CMK (cell line): ENCODE data around the gene SHISA7.
"Not testable (repeated sequence)": the region's sequence is repeated elsewhere in the genome, so short reads cannot be mapped to it uniquely, and the experiment has no call there.

Experiments used
- DNase-seq: peaks from one replicate; pipeline ENCODE4 v3.0.0-alpha.2; 2010; ENCODE audit warnings: low read depth

SHISA7 gene

DNA sequence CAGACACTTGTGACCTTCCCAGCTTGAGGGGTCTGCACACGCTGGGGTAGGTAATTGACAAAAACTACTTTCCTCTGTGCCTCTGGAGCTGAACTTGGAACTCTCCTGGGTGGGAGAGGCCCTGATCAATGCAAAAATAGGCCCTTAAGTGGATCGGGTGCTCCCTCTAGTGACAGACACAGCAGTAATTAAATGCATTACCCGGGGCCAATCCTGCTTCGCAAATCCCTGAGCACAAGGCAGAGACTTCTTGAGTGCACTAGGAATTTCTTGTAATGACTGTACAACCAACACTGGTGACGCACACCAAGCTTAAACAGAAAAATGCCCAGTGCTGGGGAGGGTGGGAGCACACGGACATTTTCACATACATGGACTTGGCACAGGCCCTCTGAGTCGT, 24.9 kb downstream of the SHISA7 start:
- DNase-seq: no peak

- no peak for DNase-seq
These were observed 32.9 kb downstream of the SHISA7 start for GRCh38 chr19:55410168-55410567.

GRCh38 chr19:55409179-55409578, 33.9 kb downstream of the SHISA7 start:
- not testable (repeated sequence) for DNase-seq

- no peak for DNase-seq
These were observed 34.6 kb downstream of the SHISA7 start for GRCh38 chr19:55408533-55408872.

GRCh38 chr19:55407800-55408532, 35.1 kb downstream of the SHISA7 start:
- peak; percentile 99 for DNase-seq

DNA sequence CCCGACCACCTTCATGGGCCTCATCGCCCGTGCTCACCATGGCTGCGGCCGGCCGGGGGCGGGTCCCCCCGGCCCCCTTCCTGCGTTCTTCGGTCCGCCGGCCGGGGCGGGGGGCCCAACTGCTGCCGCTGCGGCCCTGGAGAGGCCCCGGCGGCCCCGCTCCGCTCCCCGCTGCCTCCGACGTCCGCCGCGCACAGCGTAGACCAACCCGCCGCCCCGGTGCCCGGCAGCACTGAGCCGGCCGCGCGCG, 35.6 kb downstream of the SHISA7 start, which contains the start of gene UBE2S:
TSS of gene UBE2S (minus strand) at position 239 of the 250 bp plus-strand sequence. CDS start at position 40, 199 bp downstream.
- not testable (repeated sequence) for DNase-seq

DNA sequence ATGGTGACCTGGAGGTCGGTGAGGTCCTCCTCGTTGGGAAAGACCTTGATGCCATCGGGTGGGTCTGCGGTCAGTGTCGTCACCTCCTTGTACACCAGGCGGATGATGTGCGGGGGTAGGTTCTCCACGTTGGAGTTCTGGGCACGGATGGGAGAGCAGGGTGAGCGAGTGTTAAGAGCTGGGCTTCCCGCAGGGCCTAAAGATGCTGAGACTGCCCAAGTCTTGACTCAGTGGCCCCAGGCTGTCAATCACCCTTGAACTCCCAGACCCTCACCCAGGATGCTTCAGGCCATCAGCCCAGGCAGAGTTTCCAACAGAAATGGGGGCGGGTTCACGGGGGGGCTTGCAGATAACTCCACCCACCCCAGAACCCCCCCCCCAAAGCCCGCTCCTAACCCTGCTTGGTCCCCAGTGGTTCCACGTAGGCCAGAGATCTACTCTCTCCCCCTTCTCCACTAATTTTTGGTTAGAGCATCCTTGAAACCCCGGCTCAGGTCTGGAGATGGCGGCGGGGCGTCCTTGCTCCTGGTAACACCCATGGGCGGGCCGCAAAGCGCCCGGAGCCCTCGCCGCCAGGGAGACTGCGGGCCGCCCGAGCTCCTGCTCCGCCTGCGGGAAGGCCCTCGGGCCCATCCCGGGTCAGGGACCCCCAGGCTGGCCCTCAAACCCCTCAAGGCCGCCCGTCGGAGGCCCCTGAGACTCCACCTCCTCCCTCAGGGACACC, 36.1 kb downstream of the SHISA7 start:
- no peak for DNase-seq

DNA sequence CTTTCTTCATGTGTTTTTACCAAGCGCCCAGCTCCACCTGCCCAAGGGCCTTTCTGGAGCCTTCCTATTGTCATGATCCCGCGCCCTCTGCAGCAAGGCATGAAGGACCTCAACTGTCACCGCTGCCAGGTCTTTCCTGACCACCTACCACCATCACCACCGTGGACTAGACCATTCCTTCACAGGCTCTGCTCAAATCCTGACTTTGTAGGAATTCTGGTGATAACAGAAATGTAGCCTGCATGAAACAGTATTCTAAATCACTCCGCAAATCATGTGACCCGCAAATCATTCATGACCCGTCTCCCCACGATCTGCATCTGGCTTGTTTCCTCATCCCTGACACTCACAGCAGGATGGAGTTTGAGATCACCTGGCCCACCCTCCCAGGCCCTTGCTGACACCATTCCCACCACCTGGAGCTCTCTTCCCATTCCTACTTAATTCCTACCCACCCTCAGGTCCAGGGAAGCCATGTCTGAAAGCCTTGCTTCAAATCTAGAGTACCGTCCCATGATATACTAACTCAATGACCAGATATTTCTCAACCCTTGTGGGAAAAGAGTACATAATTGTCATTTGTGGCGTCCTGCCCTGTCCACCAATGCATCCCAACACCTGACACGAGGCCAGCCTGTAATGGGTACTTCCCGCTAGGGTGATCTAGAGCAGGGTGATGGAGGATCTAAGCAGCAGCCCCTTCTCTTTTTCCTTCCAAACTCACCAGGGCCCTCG, 36.8 kb downstream of the SHISA7 start:
- DNase-seq: no peak

DNA sequence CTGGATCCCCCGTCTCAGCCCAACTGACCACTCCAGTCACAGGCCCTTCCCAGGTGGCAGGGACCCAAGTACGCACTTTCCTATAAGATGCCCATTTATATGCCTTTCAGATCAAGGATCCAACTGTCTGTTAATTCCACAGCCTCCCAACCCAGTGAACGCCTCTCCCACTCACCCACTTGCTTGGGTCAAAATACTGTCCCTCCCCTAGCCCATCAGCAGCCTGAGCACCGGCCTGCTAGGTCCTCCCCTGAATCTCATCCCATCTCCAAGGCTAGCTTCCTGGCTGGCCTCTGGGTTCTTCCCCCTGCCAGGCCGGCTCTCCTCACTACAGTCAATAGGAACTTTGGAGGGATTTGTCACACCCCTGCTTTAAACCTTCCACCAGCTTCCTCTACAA, 37.5 kb downstream of the SHISA7 start:
- DNase-seq: no peak

DNA sequence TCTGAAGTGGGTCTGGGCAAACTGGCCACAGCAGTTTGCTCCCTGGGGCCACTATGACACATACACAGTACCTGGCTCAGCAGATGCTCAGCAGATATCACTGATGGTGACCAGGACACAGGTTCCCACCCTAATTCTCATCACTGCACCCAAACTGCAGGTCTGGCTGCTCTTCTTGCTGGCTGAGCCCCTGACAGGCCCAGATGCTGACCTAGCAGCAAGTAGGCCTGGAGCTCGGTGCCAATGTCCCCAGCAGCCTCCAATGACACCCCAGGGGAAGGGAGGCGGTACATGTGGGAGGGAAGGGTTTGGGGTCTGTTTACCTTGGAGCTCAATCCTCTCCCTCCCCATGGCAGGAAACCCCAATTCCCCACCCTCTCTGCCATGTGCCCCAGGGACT, 40.6 kb downstream of the SHISA7 start:
- DNase-seq: no peak

- not testable (repeated sequence) for DNase-seq
These were observed 41.7 kb downstream of the SHISA7 start for GRCh38 chr19:55401390-55401789.

- no peak for DNase-seq
These were observed 42.6 kb downstream of the SHISA7 start for GRCh38 chr19:55400281-55401087.

GRCh38 chr19:55398200-55398925, 44.7 kb downstream of the SHISA7 start:
- no peak for DNase-seq

GRCh38 chr19:55392820-55393761, 50.0 kb downstream of the SHISA7 start:
- DNase-seq: no peak

- no peak for DNase-seq
These were observed 51.1 kb downstream of the SHISA7 start for GRCh38 chr19:55391702-55392615.

GRCh38 chr19:55391191-55391670, 51.9 kb downstream of the SHISA7 start:
- DNase-seq: no peak

DNA sequence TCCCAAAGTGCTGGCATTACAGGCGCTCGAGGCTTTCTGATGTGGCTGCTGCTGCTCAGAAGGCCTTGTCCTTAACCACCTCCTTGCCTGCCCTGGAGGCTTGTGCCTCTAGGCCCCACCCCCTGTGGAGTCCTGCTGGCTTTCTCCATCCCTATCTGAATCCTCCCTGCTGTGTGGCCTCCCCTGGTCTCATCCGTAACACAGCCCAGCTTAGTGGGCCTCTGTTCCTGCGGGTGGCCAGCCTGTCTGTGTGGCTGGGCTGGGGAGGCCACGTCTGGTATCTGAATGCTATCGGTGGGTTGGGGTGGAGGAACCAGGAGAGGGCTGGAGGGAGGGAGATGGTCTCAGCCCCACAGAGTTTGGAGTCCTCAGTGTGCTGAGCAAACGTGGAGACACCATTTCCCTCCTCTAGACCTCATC, 52.6 kb downstream of the SHISA7 start:
- DNase-seq: no peak

GRCh38 chr19:55389386-55390317, 53.4 kb downstream of the SHISA7 start:
- DNase-seq: no peak
